ENCODE measurements around the gene ZNF787.

ZNF787 gene

DNA sequence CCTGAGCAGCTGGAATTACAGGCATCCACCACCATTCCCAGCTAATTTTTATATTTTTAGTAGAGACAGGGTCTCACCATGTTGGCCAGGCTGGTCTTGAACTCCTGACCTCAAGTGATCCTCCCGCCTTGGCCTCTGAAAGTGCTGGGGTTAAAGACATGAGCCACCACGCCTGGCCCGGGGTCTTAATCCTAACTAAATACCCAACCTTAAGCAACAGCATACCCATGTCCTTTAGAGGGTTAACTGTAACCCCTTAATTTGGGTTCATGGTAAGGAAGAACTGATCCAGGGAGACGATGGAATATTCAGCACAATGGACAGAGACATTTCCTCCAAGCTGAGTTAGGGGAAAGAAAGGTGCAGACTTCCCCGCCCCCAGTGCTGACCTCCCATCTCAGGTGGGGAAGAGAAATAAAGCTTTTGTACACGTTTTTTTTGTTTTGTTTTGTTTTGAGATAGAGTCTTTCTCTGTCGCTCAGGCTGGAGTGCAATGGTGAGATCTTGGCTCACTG lies 46.0 kb upstream of the ZNF787 start:
- ATAC-seq = no peak
- TF ChIP-seq, protein P1, sequence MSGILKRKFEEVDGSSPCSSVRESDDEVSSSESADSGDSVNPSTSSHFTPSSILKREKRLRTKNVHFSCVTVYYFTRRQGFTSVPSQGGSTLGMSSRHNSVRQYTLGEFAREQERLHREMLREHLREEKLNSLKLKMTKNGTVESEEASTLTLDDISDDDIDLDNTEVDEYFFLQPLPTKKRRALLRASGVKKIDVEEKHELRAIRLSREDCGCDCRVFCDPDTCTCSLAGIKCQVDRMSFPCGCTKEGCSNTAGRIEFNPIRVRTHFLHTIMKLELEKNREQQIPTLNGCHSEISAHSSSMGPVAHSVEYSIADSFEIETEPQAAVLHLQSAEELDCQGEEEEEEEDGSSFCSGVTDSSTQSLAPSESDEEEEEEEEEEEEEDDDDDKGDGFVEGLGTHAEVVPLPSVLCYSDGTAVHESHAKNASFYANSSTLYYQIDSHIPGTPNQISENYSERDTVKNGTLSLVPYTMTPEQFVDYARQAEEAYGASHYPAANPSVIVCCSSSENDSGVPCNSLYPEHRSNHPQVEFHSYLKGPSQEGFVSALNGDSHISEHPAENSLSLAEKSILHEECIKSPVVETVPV (CRISPR knock-in tag; IDR thresholded peaks at IDR 0.05) = no peak
- no peak for TF ChIP-seq CSDC2 (CRISPR knock-in tag; IDR thresholded peaks at IDR 0.05)
- TF ChIP-seq, protein P2, sequence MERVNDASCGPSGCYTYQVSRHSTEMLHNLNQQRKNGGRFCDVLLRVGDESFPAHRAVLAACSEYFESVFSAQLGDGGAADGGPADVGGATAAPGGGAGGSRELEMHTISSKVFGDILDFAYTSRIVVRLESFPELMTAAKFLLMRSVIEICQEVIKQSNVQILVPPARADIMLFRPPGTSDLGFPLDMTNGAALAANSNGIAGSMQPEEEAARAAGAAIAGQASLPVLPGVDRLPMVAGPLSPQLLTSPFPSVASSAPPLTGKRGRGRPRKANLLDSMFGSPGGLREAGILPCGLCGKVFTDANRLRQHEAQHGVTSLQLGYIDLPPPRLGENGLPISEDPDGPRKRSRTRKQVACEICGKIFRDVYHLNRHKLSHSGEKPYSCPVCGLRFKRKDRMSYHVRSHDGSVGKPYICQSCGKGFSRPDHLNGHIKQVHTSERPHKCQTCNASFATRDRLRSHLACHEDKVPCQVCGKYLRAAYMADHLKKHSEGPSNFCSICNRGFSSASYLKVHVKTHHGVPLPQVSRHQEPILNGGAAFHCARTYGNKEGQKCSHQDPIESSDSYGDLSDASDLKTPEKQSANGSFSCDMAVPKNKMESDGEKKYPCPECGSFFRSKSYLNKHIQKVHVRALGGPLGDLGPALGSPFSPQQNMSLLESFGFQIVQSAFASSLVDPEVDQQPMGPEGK (CRISPR knock-in tag; IDR thresholded peaks at IDR 0.05; ENCODE audit: borderline replicate concordance) = no peak
- TF ChIP-seq ZNF8 (CRISPR knock-in tag; IDR thresholded peaks at IDR 0.05) = no peak
- TF ChIP-seq, protein P3, sequence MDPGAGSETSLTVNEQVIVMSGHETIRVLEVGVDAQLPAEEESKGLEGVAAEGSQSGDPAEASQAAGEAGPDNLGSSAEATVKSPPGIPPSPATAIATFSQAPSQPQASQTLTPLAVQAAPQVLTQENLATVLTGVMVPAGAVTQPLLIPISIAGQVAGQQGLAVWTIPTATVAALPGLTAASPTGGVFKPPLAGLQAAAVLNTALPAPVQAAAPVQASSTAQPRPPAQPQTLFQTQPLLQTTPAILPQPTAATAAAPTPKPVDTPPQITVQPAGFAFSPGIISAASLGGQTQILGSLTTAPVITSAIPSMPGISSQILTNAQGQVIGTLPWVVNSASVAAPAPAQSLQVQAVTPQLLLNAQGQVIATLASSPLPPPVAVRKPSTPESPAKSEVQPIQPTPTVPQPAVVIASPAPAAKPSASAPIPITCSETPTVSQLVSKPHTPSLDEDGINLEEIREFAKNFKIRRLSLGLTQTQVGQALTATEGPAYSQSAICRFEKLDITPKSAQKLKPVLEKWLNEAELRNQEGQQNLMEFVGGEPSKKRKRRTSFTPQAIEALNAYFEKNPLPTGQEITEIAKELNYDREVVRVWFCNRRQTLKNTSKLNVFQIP (CRISPR knock-in tag; IDR thresholded peaks at IDR 0.05; ENCODE audit: borderline replicate concordance, low read depth) = no peak
- TF ChIP-seq ZNF565 (CRISPR knock-in tag; conservative IDR thresholded peaks at IDR 0.05; ENCODE audit: low read depth) = no peak
- TF ChIP-seq RARB (CRISPR knock-in tag; IDR thresholded peaks at IDR 0.05) = no peak
- TF ChIP-seq, protein P4, sequence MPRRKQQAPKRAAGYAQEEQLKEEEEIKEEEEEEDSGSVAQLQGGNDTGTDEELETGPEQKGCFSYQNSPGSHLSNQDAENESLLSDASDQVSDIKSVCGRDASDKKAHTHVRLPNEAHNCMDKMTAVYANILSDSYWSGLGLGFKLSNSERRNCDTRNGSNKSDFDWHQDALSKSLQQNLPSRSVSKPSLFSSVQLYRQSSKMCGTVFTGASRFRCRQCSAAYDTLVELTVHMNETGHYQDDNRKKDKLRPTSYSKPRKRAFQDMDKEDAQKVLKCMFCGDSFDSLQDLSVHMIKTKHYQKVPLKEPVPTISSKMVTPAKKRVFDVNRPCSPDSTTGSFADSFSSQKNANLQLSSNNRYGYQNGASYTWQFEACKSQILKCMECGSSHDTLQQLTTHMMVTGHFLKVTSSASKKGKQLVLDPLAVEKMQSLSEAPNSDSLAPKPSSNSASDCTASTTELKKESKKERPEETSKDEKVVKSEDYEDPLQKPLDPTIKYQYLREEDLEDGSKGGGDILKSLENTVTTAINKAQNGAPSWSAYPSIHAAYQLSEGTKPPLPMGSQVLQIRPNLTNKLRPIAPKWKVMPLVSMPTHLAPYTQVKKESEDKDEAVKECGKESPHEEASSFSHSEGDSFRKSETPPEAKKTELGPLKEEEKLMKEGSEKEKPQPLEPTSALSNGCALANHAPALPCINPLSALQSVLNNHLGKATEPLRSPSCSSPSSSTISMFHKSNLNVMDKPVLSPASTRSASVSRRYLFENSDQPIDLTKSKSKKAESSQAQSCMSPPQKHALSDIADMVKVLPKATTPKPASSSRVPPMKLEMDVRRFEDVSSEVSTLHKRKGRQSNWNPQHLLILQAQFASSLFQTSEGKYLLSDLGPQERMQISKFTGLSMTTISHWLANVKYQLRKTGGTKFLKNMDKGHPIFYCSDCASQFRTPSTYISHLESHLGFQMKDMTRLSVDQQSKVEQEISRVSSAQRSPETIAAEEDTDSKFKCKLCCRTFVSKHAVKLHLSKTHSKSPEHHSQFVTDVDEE (CRISPR knock-in tag; IDR thresholded peaks at IDR 0.05) = no peak
- no peak for TF ChIP-seq GLIS3 (CRISPR knock-in tag; IDR thresholded peaks at IDR 0.05)
- TF ChIP-seq ESRRG (CRISPR knock-in tag; IDR thresholded peaks at IDR 0.05) = no peak
- TF ChIP-seq TCF4 (CRISPR knock-in tag; IDR thresholded peaks at IDR 0.05; ENCODE audit: borderline replicate concordance) = no peak
- no peak for TF ChIP-seq PPARA (CRISPR knock-in tag; IDR thresholded peaks at IDR 0.05; ENCODE audit: borderline replicate concordance)
- no peak for TF ChIP-seq BACH2 (CRISPR knock-in tag; IDR thresholded peaks at IDR 0.05; ENCODE audit: borderline replicate concordance)
- no peak for TF ChIP-seq TOX (CRISPR knock-in tag; IDR thresholded peaks at IDR 0.05; ENCODE audit: borderline replicate concordance)
- no peak for TF ChIP-seq ZNF70 (CRISPR knock-in tag; IDR thresholded peaks at IDR 0.05)
- no peak for TF ChIP-seq ZC3H10 (CRISPR knock-in tag; IDR thresholded peaks at IDR 0.05)
- TF ChIP-seq ZFP30 (CRISPR knock-in tag; IDR thresholded peaks at IDR 0.05) = no peak

DNA sequence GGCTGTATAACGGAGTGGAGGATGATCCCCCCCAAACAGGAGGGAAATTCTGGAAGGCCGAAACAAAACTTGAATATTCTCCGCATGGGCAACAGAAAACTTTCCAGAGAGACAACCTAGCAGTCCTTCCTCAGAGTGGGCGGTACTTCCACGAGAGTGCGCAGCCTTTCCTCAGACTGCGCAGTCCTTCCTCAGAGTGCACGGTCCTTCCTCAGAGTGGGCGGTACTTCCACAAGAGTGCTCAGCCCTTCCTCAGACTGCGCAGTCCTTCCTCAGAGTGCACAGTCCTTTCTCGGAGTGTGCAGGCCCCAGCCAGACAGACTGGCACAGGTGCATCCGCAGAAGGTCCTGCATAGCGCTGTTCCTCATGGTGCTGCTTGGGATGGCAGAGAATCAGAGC lies 42.0 kb upstream of the ZNF787 start:
- peak; percentile 23; the same call in 2 of the 3 replicates for ATAC-seq
- TF ChIP-seq ZNF70 (CRISPR knock-in tag; IDR thresholded peaks at IDR 0.05) (no peak), PPARA (CRISPR knock-in tag; IDR thresholded peaks at IDR 0.05; ENCODE audit: borderline replicate concordance) (no peak), ZNF565 (CRISPR knock-in tag; conservative IDR thresholded peaks at IDR 0.05; ENCODE audit: low read depth) (no peak), ZFP3 (CRISPR knock-in tag; IDR thresholded peaks at IDR 0.05) (no peak), TOX (CRISPR knock-in tag; IDR thresholded peaks at IDR 0.05; ENCODE audit: borderline replicate concordance) (no peak), SNAI2 (CRISPR knock-in tag; IDR thresholded peaks at IDR 0.05) (no peak), ZFP30 (CRISPR knock-in tag; IDR thresholded peaks at IDR 0.05) (no peak), OSR1 (CRISPR knock-in tag; IDR thresholded peaks at IDR 0.05) (no peak), ARNTL (CRISPR knock-in tag; IDR thresholded peaks at IDR 0.05; ENCODE audit: borderline replicate concordance, low read depth) (no peak), BACH2 (CRISPR knock-in tag; IDR thresholded peaks at IDR 0.05; ENCODE audit: borderline replicate concordance) (no peak), ISL1 (CRISPR knock-in tag; IDR thresholded peaks at IDR 0.05) (no peak), TCF4 (CRISPR knock-in tag; IDR thresholded peaks at IDR 0.05; ENCODE audit: borderline replicate concordance) (no peak), RARB (CRISPR knock-in tag; IDR thresholded peaks at IDR 0.05) (no peak)
- TF ChIP-seq, protein P4 (CRISPR knock-in tag; IDR thresholded peaks at IDR 0.05) = no peak
- TF ChIP-seq, protein P3 (CRISPR knock-in tag; IDR thresholded peaks at IDR 0.05; ENCODE audit: borderline replicate concordance, low read depth) = no peak
- TF ChIP-seq, protein P5, sequence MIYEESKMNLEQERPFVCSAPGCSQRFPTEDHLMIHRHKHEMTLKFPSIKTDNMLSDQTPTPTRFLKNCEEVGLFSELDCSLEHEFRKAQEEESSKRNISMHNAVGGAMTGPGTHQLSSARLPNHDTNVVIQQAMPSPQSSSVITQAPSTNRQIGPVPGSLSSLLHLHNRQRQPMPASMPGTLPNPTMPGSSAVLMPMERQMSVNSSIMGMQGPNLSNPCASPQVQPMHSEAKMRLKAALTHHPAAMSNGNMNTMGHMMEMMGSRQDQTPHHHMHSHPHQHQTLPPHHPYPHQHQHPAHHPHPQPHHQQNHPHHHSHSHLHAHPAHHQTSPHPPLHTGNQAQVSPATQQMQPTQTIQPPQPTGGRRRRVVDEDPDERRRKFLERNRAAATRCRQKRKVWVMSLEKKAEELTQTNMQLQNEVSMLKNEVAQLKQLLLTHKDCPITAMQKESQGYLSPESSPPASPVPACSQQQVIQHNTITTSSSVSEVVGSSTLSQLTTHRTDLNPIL (CRISPR knock-in tag; IDR thresholded peaks at IDR 0.05; ENCODE audit: low read depth) = no peak
- TF ChIP-seq, protein P2 (CRISPR knock-in tag; IDR thresholded peaks at IDR 0.05; ENCODE audit: borderline replicate concordance) = no peak

Measured in SK-N-SH treated with all-trans-retinoic acid at 6 μM for 48 hours (cell line).